Ammon's horn (tissue), 1 donor: ENCODE results near the gene BCL7A.
"Not testable (repeated sequence)": the region's sequence is repeated elsewhere in the genome, so short reads cannot be mapped to it uniquely, and the experiment has no call there.

Source experiments
- DNase-seq: peaks from one replicate; pipeline ENCODE4 v3.0.0-alpha.2; 2016; ENCODE audit warnings: low spot score

Gene BCL7A

GRCh38 chr12:122096014-122096413, 74.3 kb downstream of the BCL7A start:
- no peak for DNase-seq

DNA sequence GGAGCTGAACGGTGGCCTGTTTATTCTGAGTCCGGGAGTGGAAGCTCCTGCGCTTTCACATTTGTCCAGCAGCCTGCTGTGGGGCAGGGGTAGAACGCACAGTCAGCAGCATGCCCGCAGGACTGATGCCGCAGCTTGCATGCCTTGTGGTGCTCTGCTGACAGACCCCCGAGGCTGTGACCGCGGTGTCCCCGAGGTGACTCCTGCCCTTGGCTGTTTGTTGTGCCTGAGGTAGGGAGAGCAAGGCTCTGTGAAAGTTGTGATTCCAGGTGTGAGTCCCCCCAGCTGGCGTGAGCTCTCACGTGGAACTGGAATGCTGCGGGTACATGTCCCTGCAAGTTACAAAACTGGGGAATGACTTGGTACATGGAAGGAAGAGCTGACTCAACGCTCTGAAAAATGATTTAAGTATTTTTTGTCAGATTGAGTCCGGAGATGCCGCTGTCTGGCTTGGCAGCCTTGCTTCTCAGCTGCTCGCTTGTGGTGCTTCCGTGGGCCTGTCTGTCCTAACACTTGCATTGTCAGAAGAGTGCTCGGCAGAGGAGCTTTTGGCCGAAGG, 75.0 kb downstream of the BCL7A start:
- peak; percentile 43 for DNase-seq

DNA sequence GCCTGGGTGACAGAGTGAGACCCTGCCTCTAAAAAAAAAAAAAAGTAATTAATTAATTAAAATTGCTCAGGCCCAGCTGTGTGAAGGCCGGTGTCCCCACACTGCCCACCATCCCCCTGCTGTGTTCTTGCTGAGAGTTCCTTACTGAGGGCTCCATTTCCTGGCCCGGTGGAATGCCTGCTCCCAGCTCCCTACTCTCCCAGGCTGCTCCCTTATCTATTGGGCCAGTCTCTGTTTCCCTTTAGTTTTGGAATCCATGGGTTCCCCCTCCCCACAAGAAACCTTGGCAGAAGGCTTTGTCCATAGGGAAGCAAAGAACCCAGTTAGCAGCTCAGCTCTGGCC, 75.9 kb downstream of the BCL7A start:
- DNase-seq, result no peak

GRCh38 chr12:122097927-122098756, 76.5 kb downstream of the BCL7A start:
- peak; percentile 90 for DNase-seq

DNA sequence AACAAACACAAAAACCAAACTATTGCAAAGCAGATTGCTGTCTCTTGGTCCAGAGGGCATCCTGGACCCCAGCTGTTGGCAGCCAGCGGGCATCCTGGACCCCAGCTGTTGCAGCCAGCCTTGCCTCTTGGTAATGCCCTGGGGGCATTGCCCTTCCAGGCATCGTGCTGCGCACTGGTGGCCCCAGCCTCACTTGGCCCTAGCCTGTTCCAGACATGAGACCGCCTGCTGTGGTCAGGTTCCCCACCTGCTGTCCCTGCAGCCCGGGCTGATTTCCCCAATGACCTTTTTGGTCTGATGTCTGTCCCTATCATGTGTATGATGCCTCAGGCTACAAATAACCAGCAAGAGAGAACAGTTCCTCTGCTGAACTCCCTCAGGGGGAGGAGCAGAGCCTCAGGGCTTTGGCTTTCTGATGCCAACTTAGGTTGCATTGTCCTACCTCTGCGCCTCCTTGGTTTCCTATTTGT, 77.6 kb downstream of the BCL7A start:
- DNase-seq, result no peak

DNA sequence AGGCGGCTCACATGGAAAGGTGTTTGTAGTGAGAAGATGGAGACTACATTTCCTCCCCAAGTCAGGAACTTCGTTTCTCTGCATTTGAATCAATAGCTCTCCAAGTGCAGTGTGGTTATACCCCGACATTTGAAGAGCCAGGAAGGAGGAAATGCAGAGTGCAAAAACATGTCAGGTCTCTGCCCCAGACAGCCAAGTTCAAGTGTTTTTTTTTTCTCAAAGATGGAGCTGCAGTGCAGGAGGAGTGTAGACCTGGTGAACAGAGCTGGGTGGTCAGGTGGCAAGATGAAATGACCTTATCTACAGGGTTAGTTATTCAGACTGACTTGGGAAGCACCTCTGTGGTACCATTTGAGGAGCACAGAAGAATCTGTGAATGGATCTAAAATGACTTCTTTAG, 78.2 kb downstream of the BCL7A start:
- DNase-seq, result no peak

- no peak for DNase-seq
These were observed 78.9 kb downstream of the BCL7A start for GRCh38 chr12:122100568-122100967.

DNA sequence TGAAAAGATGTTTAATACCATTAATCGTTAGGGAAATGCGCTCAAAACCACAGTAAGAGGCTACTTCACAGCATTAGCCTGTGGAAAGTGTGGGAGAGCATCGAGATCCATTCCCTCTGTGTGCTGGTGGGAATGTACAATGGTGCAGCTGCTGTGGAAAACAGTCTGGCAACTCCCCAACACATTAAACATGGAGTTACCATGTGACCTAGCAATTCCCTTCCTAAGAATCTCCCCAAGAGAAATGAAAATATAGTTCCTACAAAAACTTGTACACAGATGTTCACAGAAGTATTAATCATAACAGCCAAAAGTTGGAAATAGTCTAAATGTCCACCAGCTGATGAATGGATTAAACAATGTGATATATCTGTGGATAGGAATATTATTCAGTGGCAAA, 80.6 kb downstream of the BCL7A start:
- DNase-seq, result no peak

- DNase-seq, result no peak
These were observed 83.2 kb downstream of the BCL7A start for GRCh38 chr12:122104844-122105243.

DNA sequence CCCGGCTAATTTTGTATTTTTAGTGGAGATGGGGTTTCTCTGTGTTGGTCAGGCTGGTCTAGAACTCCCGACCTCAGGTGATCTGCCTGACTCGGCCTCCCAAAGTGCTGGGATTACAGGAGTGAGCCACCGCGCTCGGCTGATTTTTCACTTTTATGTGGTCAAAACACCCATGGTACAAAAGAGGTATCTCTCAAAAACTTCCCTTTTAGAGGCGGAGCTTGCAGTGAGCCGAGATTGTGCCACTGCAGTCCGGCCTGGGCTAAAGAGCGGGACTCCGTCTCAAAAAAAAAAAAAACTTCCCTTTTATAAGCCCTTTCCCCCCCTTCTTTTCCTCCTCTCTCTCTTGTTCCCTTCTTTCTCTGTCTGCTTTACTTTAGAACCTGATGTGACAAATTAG, 83.8 kb downstream of the BCL7A start:
- DNase-seq, result not testable (repeated sequence)

- peak; percentile 35 for DNase-seq
These were observed 85.2 kb downstream of the BCL7A start for GRCh38 chr12:122106843-122107242.

DNA sequence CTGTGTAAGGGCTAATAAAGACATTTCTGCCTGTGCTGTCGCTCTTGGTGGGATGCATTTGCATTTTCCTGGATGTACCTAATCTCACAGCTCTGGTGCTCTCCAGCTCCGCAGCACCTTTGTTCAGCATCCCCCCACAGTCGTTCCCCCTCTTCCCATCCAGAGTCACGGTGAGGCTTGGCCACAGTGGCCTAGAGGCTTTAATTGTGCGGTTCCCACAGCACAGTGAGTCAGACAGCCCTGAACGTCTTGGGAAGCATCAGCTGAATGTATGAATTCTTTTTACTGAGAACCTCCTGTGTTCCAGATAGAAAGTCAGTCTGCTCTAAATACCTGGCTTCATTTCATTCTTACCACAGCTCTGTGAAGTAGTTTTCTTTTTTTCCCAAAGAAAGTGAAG, 85.6 kb downstream of the BCL7A start:
- no peak for DNase-seq

DNA sequence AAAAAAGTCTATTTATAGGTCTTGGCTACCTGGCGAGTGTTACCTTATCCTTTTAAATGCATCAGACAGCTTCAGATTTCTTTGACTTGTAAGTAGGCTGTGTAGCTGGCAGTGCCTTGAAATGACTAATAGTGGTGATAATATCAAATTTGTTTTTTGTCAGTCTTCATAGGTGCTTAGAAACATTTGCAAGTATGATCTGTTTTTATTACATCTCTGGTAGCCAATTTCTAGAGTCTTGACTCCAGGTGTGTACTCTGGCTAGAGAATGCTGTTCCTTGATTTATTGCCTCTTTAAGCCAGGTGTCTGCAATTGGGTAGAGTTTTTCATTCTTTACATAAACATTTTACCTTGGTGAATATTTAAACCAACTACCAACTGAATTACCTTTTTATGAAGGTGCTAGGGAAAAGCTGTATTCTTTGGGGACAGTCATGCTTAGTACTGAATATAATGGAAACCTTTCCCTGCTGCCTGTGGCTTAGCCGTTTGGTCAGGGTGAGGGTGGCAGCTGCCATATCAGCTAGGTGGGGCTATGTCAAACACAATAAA, 89.5 kb downstream of the BCL7A start:
- DNase-seq, result no peak
